Hepatic stellate cell (primary cell): ENCODE measurements around the gene STMP1.
"Not testable (repeated sequence)": the region's sequence is repeated elsewhere in the genome, so short reads cannot be mapped to it uniquely, and the experiment has no call there.

Experiments used
- DNase-seq: peaks from one replicate; pipeline ENCODE4 v3.0.0; 2011; ENCODE audit warnings: low spot score

STMP1 gene

DNA sequence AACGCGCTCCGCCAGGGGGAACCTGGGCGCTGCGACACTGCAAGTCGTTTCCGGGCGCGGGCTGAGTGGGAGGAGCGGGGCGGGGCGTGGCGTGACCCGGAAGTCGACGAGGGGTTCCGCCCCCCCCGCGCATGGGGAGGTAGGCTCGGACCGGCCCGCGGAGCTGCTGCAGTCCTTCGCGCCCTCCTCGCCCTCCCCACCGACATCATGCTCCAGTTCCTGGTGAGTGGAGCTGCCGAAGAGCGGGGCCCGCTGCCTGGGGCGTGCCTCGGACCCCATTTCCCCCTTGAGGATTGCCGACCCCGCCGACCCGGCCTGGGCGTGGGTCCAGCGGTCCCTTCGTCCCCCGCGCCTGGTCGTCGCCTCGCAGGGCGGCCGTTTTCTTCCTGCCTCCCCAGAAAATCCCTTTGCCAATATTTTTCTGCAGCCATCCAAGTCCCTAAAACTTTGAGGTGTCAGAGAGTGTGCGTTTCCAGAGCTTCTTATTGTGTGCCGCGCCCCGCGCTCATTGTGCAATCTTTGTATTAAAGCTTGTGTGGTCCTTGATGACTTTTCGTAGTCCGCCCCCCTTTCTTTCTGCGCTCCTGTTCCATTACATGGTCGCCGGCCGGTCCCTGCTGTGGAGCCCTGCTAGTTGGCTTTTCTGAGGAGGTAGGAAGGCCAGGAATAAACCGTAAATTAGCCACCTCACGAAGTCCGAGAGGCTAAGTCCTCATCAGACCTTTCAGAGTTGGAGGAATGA, at the start of gene STMP1:
STMP1 (plus strand) TSS at position 142 of the 742 bp plus-strand sequence.
- peak; percentile 91 for DNase-seq

GRCh38 chr7:135616136-135616535, 46.2 kb upstream of the STMP1 start:
- DNase-seq: no peak

DNA sequence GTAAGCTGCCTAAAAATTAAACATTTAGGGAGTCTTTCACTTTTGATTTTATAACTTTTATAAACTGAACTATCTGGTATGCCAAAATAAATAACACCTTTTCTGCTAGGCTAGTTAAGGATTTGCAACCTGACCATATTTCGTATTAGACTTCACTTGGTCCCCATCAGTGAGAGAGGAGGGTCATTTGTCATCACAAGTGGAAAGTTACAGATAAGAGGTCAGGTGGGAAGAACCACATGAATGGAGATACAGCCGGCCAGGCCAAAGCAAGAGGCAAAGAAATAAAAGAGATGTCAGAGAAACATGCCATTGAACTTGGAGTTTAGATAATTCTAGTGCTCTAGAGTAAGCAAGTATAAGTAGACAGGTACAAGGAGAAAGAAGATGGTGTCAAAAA, 44.5 kb upstream of the STMP1 start:
- no peak for DNase-seq

DNA sequence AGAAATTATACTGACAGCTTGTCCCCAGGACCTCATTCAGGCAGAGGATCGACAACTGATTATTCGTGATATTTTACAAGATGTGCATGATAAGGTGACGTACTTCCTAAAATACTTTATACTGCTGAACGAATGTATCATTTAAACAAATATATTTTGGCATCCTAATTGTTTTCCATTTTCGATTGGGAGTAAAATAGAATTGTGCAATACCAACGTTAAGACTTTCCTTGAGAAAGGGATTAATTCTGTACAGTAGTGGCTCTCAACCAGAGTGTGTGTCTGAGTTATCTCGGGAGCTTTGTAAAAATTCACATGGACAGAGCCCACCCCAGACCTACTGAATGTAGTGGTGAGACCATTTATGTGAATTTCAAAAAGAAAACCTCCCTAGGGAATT, 43.8 kb upstream of the STMP1 start:
- no peak for DNase-seq

DNA sequence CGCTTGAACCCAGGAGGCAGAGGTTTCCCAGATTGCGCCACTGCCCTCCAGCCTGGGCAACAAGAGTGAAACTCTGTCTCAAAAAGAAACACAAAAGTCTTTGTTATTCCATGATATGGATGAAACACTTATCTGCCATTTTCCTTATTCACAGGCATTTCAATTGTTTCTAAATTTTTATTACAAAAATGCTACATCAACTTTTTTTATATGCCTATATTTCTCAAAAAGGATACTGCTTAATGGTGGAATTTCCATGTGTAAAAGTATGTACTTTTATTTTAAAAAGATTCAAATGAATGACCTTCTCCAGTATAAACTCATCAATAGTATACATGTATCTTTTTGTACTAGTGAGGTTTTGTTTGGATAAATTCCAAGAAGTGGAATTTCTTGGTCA, 41.9 kb upstream of the STMP1 start:
- DNase-seq: no peak

- peak; percentile 49 for DNase-seq
Observed at GRCh38 chr7:135620980-135621850, 41.1 kb upstream of the STMP1 start.

DNA sequence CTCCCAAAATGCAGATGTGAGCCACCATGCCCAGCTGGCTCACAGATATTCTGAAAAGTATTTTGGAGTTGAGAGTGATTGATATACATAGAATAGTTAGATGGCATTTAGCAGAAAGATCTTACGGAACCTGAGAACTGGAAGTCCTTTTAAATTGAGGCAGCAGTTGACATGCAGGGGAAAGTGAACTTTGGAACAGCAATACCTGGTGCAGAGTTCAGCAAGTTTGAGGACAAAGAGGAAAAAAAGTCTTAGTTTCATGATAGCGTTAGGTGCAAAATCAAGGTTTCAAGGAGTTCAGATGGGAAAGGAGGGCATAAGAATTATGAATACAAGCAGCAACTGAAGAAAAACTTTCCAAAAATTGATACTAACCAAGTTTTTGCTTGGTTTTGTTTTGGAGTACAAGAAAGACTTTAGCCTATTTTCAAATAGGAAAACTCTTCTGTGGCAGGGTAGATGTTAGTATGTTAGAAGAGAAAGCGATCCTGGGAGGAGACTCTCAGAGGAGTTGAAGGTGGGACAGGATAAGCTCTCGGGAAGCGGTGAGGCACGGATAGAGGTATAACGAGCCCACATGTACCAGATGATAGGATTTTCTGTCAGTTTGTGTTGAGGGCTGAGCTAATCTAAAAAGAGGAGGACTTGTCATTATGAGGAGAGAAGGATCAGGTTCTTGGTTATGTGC, 28.0 kb upstream of the STMP1 start:
- DNase-seq: no peak

GRCh38 chr7:135639690-135640089, 22.6 kb upstream of the STMP1 start:
- DNase-seq: not testable (repeated sequence)

DNA sequence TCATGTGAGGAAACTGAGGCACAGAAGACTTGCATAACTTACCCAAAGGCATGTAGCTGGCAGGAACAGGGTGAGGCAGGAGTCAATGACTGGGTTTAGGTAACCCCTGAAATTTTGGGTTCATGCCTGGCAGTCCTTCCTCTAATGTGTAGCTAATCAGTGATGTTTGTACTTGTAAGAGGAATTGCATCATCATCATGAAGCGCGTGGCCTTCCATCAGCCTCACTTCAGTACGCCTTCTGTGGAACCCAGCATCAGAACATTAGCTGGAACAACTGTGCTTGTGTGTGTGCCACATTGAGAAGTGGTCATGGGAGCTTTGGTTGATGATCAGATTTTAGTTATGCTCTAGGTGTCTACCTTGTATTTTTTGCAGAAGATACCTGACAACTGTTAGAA, 18.2 kb upstream of the STMP1 start:
- no peak for DNase-seq

DNA sequence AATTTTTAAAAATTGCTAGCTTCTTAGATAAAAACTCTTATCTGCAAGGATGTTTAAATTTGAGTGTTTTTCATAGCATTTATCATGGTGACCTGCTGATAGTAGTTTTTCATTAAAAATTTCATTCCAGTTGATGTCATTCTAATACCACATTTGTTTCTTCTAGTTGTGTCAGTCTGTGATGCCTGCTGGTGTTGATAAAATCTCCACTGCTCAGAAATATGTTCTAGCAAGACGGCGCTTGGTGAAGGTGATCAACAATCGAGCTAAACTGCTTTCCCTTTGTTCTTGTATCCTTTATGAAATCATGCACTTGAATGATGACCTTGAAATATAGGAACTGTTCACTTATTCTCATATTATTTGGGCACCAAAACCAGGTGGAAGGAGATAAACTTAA, 17.6 kb upstream of the STMP1 start:
- DNase-seq: no peak

GRCh38 chr7:135645296-135645904, 16.9 kb upstream of the STMP1 start:
- DNase-seq: no peak

- no peak for DNase-seq
Observed at GRCh38 chr7:135647755-135648154, 14.6 kb upstream of the STMP1 start.

DNA sequence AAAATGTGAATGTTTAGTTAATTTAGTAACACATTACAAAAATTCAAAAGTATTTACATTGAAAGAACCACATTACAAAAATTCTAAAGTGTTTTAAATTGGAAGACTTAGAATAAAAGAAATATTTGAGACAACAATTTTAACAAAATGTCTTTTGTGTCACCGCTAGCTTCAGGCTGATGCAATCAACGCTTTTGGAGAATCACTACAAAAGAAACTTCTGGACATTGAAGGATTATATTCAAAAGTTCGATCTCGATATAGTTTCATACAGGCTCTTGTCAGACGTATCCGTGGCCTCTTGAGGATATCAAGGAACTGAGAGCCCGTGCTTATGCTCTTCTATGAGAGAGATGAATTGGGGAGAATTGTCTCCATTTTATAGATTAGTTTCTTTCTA, 14.1 kb upstream of the STMP1 start:
- DNase-seq: no peak

DNA sequence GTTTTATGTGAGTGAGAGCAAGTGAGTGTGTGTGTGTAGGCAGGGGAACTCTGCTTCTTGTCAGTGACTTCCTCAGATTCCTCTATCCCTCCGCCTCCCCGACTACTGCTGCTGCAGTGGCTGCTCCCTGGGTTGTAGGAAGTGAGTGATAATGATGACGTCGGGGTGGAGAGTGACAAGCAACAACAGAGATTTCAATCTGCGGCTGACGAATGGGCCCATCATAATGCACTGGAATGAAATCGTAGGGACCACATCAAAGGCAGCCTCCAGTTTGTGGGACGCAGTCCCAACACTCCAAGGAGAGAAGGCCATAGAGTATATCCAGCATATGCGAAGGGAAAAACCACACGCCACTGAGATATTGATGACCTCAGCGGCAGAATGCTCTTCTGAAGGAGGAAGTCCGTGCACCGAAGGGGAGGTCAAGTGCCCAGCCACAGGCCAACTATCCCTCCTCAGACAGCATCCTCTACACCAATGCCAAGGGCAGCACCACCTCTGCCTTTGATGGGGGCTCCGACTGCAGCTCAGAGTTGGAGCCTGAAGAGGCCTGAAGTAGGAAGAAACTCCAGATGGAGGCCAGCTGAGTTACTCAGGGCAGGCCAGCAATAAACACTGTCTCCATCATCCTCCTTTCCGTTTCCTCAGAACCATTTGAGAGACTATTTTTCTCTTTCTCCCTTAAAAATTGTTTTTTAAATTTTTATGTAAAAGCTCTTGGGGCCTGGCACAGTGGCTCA, 11.3 kb upstream of the STMP1 start:
- peak; percentile 59 for DNase-seq

- DNase-seq: no peak
Observed at GRCh38 chr7:135653340-135654080, 8.8 kb upstream of the STMP1 start.

DNA sequence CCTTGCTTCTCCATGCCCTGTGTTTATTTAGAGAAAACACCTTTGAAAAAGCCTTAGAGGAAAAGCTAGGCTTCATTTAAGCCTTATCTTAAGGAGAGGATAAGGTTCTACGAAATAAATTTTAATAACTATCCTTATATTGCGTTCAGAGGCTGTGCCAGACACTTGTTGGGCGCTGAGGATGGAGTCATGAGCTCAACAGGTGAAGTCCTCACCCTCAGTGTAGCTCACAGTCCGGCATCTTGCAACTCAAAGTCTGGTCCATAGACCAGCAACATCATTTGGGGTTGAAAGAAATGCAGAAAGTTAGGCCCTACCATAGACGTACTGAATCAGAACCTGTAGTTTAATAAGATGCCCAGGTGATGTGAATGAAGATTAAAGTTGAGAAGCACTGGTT, 3.8 kb upstream of the STMP1 start:
- DNase-seq: no peak

- DNase-seq: no peak
Observed at GRCh38 chr7:135659159-135659846, 3.0 kb upstream of the STMP1 start.

- DNase-seq: no peak
Observed at GRCh38 chr7:135661311-135662122, 797 bp upstream of the STMP1 start.

- no peak for DNase-seq
Observed at GRCh38 chr7:135662123-135662372, 266 bp upstream of the STMP1 start.
